NB4 (cell line): ENCODE data around the gene RAB5B.

Experiments used
- MYC ChIP-seq: IDR thresholded peaks from 2 replicates; pipeline ENCODE4 v1.6.1; 2011; ENCODE audit warnings: low read depth, low read length
- POLR2A ChIP-seq: IDR thresholded peaks from 2 replicates; pipeline ENCODE4 v1.6.1; 2011; ENCODE audit warnings: mild to moderate bottlenecking; ENCODE audit not compliant: insufficient read length; ENCODE audit errors: extremely low read depth
- TF ChIP-seq, protein P1 (sequence below): IDR thresholded peaks from one replicate; pipeline ENCODE4 v1.5.1; 2012; ENCODE audit warnings: low read depth, low read length

- TF ChIP-seq POLR2A: no peak
- TF ChIP-seq, protein P1, sequence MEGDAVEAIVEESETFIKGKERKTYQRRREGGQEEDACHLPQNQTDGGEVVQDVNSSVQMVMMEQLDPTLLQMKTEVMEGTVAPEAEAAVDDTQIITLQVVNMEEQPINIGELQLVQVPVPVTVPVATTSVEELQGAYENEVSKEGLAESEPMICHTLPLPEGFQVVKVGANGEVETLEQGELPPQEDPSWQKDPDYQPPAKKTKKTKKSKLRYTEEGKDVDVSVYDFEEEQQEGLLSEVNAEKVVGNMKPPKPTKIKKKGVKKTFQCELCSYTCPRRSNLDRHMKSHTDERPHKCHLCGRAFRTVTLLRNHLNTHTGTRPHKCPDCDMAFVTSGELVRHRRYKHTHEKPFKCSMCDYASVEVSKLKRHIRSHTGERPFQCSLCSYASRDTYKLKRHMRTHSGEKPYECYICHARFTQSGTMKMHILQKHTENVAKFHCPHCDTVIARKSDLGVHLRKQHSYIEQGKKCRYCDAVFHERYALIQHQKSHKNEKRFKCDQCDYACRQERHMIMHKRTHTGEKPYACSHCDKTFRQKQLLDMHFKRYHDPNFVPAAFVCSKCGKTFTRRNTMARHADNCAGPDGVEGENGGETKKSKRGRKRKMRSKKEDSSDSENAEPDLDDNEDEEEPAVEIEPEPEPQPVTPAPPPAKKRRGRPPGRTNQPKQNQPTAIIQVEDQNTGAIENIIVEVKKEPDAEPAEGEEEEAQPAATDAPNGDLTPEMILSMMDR: no peak
- no peak for TF ChIP-seq MYC
These were observed 67.2 kb downstream of the RAB5B start for GRCh38 chr12:56040963-56041551.
